ENCODE data around the gene PARD3B. TPM values are rescaled to one million over a fixed set of nuclear protein-coding genes. Genes with fewer than 3 reads are reported as not detected.

The PARD3B gene
- total and polyA plus RNA-seq, 2 donors (not counting 1 experiment from before 2014, with no cell fraction given): 7.4 to 20.6 TPM

DNA sequence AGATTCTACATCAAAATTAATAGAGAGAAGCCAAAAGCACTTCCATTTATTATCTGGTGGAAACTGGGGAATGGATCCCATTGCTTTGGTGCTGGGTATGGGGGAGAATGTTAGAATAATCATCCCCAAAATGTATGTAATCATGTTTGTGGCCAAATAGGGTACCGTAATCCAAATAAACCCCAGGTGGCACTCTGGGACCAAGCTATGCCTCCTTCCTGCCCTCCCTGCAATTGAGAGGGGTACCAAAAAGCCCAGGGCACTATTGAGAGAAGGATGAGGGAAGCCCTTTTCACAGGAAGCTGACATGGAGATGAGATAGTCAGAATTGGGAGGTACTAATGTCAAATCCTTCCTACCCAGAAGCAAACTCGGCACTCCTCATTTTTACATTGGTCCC, 1051.3 kb downstream of the PARD3B start:
- no peak for TF ChIP-seq EZH2 (IDR thresholded peaks at IDR 0.05; ENCODE audit: low read length, missing control alignments)
- TF ChIP-seq, protein P1, sequence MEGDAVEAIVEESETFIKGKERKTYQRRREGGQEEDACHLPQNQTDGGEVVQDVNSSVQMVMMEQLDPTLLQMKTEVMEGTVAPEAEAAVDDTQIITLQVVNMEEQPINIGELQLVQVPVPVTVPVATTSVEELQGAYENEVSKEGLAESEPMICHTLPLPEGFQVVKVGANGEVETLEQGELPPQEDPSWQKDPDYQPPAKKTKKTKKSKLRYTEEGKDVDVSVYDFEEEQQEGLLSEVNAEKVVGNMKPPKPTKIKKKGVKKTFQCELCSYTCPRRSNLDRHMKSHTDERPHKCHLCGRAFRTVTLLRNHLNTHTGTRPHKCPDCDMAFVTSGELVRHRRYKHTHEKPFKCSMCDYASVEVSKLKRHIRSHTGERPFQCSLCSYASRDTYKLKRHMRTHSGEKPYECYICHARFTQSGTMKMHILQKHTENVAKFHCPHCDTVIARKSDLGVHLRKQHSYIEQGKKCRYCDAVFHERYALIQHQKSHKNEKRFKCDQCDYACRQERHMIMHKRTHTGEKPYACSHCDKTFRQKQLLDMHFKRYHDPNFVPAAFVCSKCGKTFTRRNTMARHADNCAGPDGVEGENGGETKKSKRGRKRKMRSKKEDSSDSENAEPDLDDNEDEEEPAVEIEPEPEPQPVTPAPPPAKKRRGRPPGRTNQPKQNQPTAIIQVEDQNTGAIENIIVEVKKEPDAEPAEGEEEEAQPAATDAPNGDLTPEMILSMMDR (conservative IDR thresholded peaks at IDR 0.05 in 1 of 2, IDR thresholded peaks at IDR 0.05 in 1 of 2; ENCODE audit: low read depth in 1 of 2, low read length in 2 of 2): no peak
- H3K9ac ChIP-seq (ENCODE audit: insufficient read depth, low read length): no peak overlapping the region
- H2AFZ ChIP-seq (ENCODE audit: low read length): no peak overlapping the region
- H3K4me2 ChIP-seq (ENCODE audit: extremely low read depth, insufficient read depth, low read length): no peak overlapping the region
- no peak overlapping the region for H3K4me3 ChIP-seq (replicated peaks in 1 of 4; ENCODE audit: control extremely low read depth in 1 of 4, insufficient read depth in 1 of 4, low read depth in 3 of 4, low read length in 4 of 4)
- no peak overlapping the region for H3K27ac ChIP-seq (ENCODE audit: insufficient read depth, low read length)
- no peak for DNase-seq (ENCODE audit: low read depth in 2 of 2)
- H3K36me3 ChIP-seq (ENCODE audit: control insufficient read depth, insufficient read depth, low read length): no peaks in the 10 kb centered on the region
- H3K79me2 ChIP-seq (ENCODE audit: control insufficient read depth, insufficient read depth, low read length): no peaks in the 10 kb centered on the region
- no peaks in the 10 kb centered on the region for H3K9me3 ChIP-seq (ENCODE audit: control insufficient read depth, insufficient read depth, low read depth, low read length)
- H3K4me1 ChIP-seq (ENCODE audit: control insufficient read depth, extremely low read depth, insufficient read depth, low read length): no peaks in the 10 kb centered on the region
- H4K20me1 ChIP-seq (ENCODE audit: control insufficient read depth, extremely low read depth, insufficient read depth, low read length): no peaks in the 10 kb centered on the region
- H3K27me3 ChIP-seq (ENCODE audit: control insufficient read depth, insufficient read depth, low read length): no peaks in the 10 kb centered on the region

DNA sequence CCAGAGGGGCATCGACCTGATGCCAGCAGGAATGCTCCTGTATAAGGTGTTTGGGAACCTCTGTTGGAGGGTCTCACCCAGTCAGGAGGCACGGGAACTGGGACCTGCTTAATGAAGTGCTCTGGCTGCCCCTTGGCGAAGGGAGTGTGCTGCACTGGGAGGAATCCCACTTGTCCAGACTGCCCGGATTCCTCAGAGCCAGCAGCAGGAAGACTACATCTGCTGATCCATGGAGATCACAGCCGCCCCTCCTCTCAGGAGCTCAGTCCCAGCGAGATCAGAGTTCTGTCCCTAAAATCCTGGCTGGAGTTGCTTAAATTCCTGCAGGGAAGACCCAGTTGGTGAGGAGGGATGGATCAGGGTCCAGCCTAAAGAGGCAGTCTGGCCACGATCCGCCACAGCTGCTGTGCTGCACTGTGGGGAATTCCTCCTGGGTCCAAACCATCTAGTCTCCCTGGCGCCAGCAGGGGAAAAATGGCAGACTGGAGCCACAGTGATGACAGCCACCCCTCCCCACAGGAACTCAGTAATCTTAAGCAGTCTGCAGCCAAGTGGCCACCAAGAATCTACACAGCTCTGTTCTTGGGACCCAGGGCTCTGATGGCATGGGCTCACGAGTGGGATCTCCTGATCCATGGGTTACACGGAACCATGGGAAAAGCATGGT, 1060.5 kb downstream of the PARD3B start:
- H3K4me2 ChIP-seq (ENCODE audit: extremely low read depth, insufficient read depth, low read length): no peak overlapping the region
- no peak overlapping the region for H3K27ac ChIP-seq (ENCODE audit: insufficient read depth, low read length)
- H3K9ac ChIP-seq (ENCODE audit: insufficient read depth, low read length): no peak overlapping the region
- TF ChIP-seq EZH2 (IDR thresholded peaks at IDR 0.05; ENCODE audit: low read length, missing control alignments): no peak
- TF ChIP-seq, protein P1 (conservative IDR thresholded peaks at IDR 0.05 in 1 of 2, IDR thresholded peaks at IDR 0.05 in 1 of 2; ENCODE audit: low read depth in 1 of 2, low read length in 2 of 2): no peak
- no peaks in the 10 kb centered on the region for H3K9me3 ChIP-seq (ENCODE audit: control insufficient read depth, insufficient read depth, low read depth, low read length)
- no peaks in the 10 kb centered on the region for H3K36me3 ChIP-seq (ENCODE audit: control insufficient read depth, insufficient read depth, low read length)
- no peaks in the 10 kb centered on the region for H4K20me1 ChIP-seq (ENCODE audit: control insufficient read depth, extremely low read depth, insufficient read depth, low read length)
- DNase-seq (ENCODE audit: low read depth in 2 of 2): no peak
- H2AFZ ChIP-seq (ENCODE audit: low read length): no peak overlapping the region
- no peaks in the 10 kb centered on the region for H3K27me3 ChIP-seq (ENCODE audit: control insufficient read depth, insufficient read depth, low read length)
- no peaks in the 10 kb centered on the region for H3K4me1 ChIP-seq (ENCODE audit: control insufficient read depth, extremely low read depth, insufficient read depth, low read length)
- no peaks in the 10 kb centered on the region for H3K79me2 ChIP-seq (ENCODE audit: control insufficient read depth, insufficient read depth, low read length)
- no peak overlapping the region for H3K4me3 ChIP-seq (replicated peaks in 1 of 4; ENCODE audit: control extremely low read depth in 1 of 4, insufficient read depth in 1 of 4, low read depth in 3 of 4, low read length in 4 of 4)

DNA sequence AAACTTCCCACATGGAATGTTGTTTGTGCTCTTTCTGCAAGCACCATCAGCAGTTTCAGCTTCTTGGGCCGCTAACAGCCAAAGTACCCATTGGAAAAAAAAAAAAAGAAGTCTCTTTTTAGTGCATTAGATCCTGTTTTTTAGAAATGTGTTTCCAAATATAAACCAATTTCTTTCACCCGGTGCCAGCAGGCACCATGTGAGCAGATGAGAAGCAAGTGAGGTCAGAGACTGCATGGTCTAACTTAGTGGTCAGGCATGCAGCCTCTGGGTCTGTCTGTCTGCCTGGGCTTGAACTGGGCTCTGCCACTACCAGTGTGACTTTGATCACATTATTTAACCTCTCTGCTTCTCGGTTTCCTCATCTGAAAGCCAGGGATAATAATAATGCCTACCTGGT, 1061.9 kb downstream of the PARD3B start:
- Histone ChIP-seq H3K27me3 (ENCODE audit: control insufficient read depth, insufficient read depth, low read length) (no peaks in the 10 kb centered on the region), H3K27ac (ENCODE audit: insufficient read depth, low read length) (no peak overlapping the region), H2AFZ (ENCODE audit: low read length) (no peak overlapping the region), H3K9ac (ENCODE audit: insufficient read depth, low read length) (no peak overlapping the region), H3K36me3 (ENCODE audit: control insufficient read depth, insufficient read depth, low read length) (no peaks in the 10 kb centered on the region), H4K20me1 (ENCODE audit: control insufficient read depth, extremely low read depth, insufficient read depth, low read length) (no peaks in the 10 kb centered on the region), H3K4me1 (ENCODE audit: control insufficient read depth, extremely low read depth, insufficient read depth, low read length) (no peaks in the 10 kb centered on the region), H3K4me3 (replicated peaks in 1 of 4; ENCODE audit: control extremely low read depth in 1 of 4, insufficient read depth in 1 of 4, low read depth in 3 of 4, low read length in 4 of 4) (no peak overlapping the region), H3K4me2 (ENCODE audit: extremely low read depth, insufficient read depth, low read length) (no peak overlapping the region), H3K9me3 (ENCODE audit: control insufficient read depth, insufficient read depth, low read depth, low read length) (no peaks in the 10 kb centered on the region), H3K79me2 (ENCODE audit: control insufficient read depth, insufficient read depth, low read length) (no peaks in the 10 kb centered on the region)
- DNase-seq (ENCODE audit: low read depth in 2 of 2): no peak
- no peak for TF ChIP-seq EZH2 (IDR thresholded peaks at IDR 0.05; ENCODE audit: low read length, missing control alignments)
- TF ChIP-seq, protein P1 (conservative IDR thresholded peaks at IDR 0.05 in 1 of 2, IDR thresholded peaks at IDR 0.05 in 1 of 2; ENCODE audit: low read depth in 1 of 2, low read length in 2 of 2): no peak

All from fibroblast of lung (primary cell).